Right lobe of liver (tissue), 6 donors: Measurements from ENCODE around the gene LRRC59. TPM values are rescaled to one million over a fixed set of nuclear protein-coding genes. Genes with fewer than 3 reads are reported as not detected.

ENCODE experiments used
- ATAC-seq, 4 donors: fragments of 200-7000 bp; cut with Tn5 transposase; one replicate each; pipeline ENCODE4 v1.9.1; 2020; ENCODE audit warnings: mild to moderate bottlenecking in 4 of 4, moderate library complexity in 4 of 4
- DNase-seq, 3 donors: peaks; one replicate each; pipeline ENCODE4 v3.0.0-alpha.2; 2020
- H3K27ac ChIP-seq, 3 donors: fragments of 200-600 bp; one replicate each; pipeline ENCODE4 v1.8.0; 2022
- H3K27me3 ChIP-seq, 2 donors: fragments of 200-600 bp; one replicate each; pipeline ENCODE4 v1.8.0; 2022
- H3K36me3 ChIP-seq, 4 donors: fragments of 200-600 bp; sonication (generic) in 1 of 4; one replicate each; pipeline versions ENCODE4 v1.5.1 to v1.8.0; 2017 to 2022; ENCODE audit warnings: control low read depth in 1 of 4
- H3K4me1 ChIP-seq, 4 donors: fragments of 200-600 bp; sonication (generic) in 1 of 4; one replicate each; pipeline versions ENCODE4 v1.5.1 to v1.8.0; 2017 to 2022; ENCODE audit warnings: control low read depth in 1 of 4
- H3K4me3 ChIP-seq, 3 donors: fragments of 200-600 bp; one replicate each; pipeline ENCODE4 v1.8.0; 2022
- H3K9me3 ChIP-seq, 4 donors: fragments of 200-600 bp; sonication (generic) in 1 of 4; one replicate each; pipeline versions ENCODE4 v1.5.1 to v1.8.0; 2017 to 2022; ENCODE audit warnings: control low read depth in 1 of 4
- POLR2A ChIP-seq: fragments of 450-650 bp; IDR thresholded peaks from one replicate; pipeline ENCODE4 v1.6.1; 2017; ENCODE audit warnings: antibody characterized with exemption, mild to moderate bottlenecking
- WGBS: methylation state at CpG from one replicate; pipeline ENCODE4 v1.1.6; 2018; ENCODE audit warnings: low coverage, low lambda C conversion rate; ENCODE audit not compliant: insufficient coverage; ENCODE audit errors: missing lambda C conversion rate; 5-methylcytosine and 5-hydroxymethylcytosine counted together
- intact Hi-C, 2 donors: fragments of 100-400 bp; cut with DNase I; formaldehyde crosslinking; loops; one replicate each; pipeline versions ENCODE4 v1.11.2 to v1.14.1; 2022
- total RNA-seq, 6 experiments: library from RNA; depleted of rRNA in 2 of 6; stranded (reverse); fragments of >200 nt in 2 of 6; fragmentation: NEBNext Ultra II Directional in 3 of 6; extraction: Animal tissue kit (Norgen Biotek cat#: 25700) in 3 of 6; gene quantifications; one replicate each; pipeline versions ENCODE4 v1.1.0 to v1.2.4, GENCODE V29; 2016 to 2023
- TF ChIP-seq, protein P1 (sequence below), 4 donors: fragments of 200-600 bp in 3 of 4; fragments of 450-650 bp in 1 of 4; IDR thresholded peaks; one replicate each; pipeline versions ENCODE4 v1.5.1 to v1.8.0; 2016 to 2022; ENCODE audit warnings: antibody characterized with exemption in 4 of 4, mild to moderate bottlenecking in 2 of 4
- donor health status: DM: no; HTN: yes; CAD: no.
- donor health status: DM: no; HTN: no; CAD: no.
- donor health status: DM: no; HTN: no; CAD: no.
- donor health status: DM: no; HTN: yes; CAD: no.
- donor health status: DM: no; HTN: yes; CAD: no.

LRRC59 gene
- total RNA-seq, 6 experiments from 2014 or later: 36.0 to 125 (median 64.0) TPM

DNA sequence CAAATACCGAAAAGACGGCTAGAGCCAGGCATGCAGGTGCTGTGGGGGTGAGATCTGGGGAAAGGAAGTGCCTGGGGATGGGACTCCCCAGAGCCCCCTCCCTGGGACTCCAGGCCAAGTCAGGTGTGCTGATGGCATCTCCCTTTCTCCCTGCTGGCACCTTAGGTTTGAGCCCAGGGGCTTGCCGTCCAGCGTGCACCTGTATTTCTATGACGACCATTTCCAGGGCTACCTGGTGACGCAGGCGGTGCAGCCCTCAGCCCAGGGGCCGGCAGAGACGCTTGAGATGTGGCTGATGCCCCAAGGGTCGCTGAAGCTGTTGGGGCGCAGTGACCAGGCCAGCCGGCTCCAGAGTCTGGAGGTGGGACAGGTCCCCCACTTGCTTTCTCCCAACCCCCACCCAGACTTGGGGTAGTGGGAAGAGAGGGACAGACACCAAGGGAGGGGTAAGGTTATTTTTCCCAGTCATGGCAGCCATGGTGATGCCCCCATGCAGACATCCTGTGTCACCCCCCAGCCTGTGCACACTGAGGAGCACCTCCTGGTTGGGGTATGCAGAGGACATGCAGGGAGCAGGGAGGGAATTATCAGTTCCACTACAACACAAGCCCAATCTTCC is 40.3 kb downstream of the LRRC59 start:
- ATAC-seq: no peak
- peaks cover 0 to 9% (median 0%) of the 10 kb centered on the region in 4 donors for H3K4me1 ChIP-seq
- H3K4me3 ChIP-seq: no peak overlapping the region
- DNase-seq: peak in 2 of 3 donors; percentile 37 to 42
- intact Hi-C loops: loop anchor here in 1 of 2 donors (10.0 kb wide), 1 partner anchor 128 kb away; no protein-coding TSS in a partner anchor
- peaks cover 0 to 14% (median 4%) of the 10 kb centered on the region in 4 donors for H3K36me3 ChIP-seq
- H3K27ac ChIP-seq: no peak overlapping the region
- WGBS: no CpG with 5 or more reads among the region's 12 CpGs
- no peaks in the 10 kb centered on the region for H3K9me3 ChIP-seq
- no peaks in the 10 kb centered on the region for H3K27me3 ChIP-seq
- TF ChIP-seq, protein P1, sequence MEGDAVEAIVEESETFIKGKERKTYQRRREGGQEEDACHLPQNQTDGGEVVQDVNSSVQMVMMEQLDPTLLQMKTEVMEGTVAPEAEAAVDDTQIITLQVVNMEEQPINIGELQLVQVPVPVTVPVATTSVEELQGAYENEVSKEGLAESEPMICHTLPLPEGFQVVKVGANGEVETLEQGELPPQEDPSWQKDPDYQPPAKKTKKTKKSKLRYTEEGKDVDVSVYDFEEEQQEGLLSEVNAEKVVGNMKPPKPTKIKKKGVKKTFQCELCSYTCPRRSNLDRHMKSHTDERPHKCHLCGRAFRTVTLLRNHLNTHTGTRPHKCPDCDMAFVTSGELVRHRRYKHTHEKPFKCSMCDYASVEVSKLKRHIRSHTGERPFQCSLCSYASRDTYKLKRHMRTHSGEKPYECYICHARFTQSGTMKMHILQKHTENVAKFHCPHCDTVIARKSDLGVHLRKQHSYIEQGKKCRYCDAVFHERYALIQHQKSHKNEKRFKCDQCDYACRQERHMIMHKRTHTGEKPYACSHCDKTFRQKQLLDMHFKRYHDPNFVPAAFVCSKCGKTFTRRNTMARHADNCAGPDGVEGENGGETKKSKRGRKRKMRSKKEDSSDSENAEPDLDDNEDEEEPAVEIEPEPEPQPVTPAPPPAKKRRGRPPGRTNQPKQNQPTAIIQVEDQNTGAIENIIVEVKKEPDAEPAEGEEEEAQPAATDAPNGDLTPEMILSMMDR (IDR thresholded peaks at IDR 0.05): no peak
- TF ChIP-seq POLR2A: no peak

DNA sequence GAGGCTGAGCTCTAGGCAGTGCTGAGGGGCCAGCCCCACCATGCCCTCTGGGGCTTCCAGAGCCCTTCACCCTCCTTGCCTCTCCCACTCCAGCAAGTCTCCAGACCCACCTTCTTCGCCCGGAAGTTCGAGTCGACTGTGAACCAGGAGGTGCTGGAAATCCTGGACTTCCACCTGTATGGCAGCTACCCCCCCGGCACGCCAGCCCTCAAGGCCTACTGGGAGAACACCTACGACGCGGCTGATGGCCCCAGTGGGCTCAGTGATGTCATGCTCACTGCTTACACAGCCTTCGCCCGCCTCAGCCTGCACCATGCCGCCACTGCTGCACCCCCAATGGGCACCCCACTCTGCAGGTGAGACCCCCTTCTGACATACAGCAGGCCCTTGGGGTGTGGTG is 40.9 kb downstream of the LRRC59 start:
- no peak for ATAC-seq
- Histone ChIP-seq H3K27me3 (no peaks in the 10 kb centered on the region), H3K27ac (no peak overlapping the region), H3K9me3 (no peaks in the 10 kb centered on the region), H3K4me3 (no peak overlapping the region), H3K36me3 (peaks cover 0 to 14% (median 4%) of the 10 kb centered on the region in 4 donors), H3K4me1 (peaks cover 0 to 9% (median 0%) of the 10 kb centered on the region in 4 donors)
- TF ChIP-seq, protein P1 (IDR thresholded peaks at IDR 0.05): no peak
- no peak for TF ChIP-seq POLR2A
- WGBS: 100% methylated on average over 1 of the region's 12 CpGs
- intact Hi-C loops: loop anchor here in 1 of 2 donors (10.0 kb wide), 1 partner anchor 128 kb away; no protein-coding TSS in a partner anchor
- DNase-seq: peak in 2 of 3 donors; percentile 41 to 45

DNA sequence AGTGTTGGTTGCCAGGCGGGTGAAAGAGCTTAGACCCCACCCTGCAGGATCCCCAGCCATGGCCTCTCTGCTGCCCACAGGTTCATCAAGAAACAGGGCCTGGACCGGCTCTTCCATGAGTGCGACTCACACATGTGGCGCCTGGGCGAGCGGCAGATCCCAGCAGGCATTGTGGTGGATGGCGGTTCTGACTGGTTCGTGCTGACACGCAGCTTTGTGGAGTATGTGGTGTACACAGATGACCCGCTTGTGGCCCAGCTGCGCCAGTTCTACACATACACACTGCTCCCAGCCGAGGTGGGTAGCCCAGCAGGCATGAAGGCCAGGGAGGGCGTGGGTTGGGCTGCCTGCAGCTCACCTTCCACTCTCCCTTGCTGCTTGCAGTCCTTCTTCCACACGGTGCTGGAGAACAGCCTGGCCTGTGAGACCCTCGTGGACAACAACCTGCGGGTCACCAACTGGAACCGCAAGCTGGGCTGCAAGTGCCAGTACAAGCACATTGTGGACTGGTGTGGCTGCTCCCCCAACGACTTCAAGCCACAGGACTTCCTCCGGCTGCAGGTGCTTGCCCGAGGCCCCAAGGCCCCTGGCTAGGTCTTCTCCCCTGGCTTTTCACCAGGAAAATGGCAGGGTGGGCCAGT is 41.5 kb downstream of the LRRC59 start:
- ATAC-seq (no peak), DNase-seq (peak in 1 of 3 donors; percentile 42)
- H3K27ac ChIP-seq: no peak overlapping the region
- intact Hi-C loops: loop anchor here in 1 of 2 donors (10.0 kb wide), 1 partner anchor 129 kb away; no protein-coding TSS in a partner anchor
- TF ChIP-seq, protein P1 (IDR thresholded peaks at IDR 0.05): no peak
- TF ChIP-seq POLR2A: no peak
- H3K4me3 ChIP-seq: no peak overlapping the region
- H3K4me1 ChIP-seq: peaks cover 0 to 9% (median 0%) of the 10 kb centered on the region in 4 donors
- H3K36me3 ChIP-seq: peaks cover 0 to 14% (median 4%) of the 10 kb centered on the region in 4 donors
- H3K9me3 ChIP-seq: no peaks in the 10 kb centered on the region
- no peaks in the 10 kb centered on the region for H3K27me3 ChIP-seq
- 100% methylated on average over 1 of the region's 20 CpGs for WGBS

DNA sequence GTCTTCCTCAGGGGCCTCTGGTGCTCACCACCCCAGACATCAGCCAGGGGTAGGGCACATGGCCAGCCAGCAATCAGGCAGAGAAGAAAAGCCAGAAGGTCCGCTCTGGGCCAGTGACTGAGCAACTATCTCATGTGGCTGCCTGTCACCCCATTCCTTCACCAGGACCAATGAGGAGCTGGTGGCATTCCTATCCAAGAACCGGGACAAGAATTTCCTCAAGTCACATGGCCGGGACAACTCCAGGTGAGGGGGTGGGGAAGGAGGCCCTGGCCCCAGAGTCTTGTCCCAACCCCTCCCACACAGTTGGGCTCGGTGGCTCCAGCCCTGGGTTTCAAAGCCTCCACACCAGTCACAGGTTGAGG is 42.0 kb downstream of the LRRC59 start:
- WGBS: 80% methylated on average over 1 of the region's 4 CpGs

More for the DNA sequence above, 42.0 kb downstream of the LRRC59 start:
- DNase-seq: peak in 1 of 3 donors; percentile 40
- no peak overlapping the region for H3K4me3 ChIP-seq
- H3K9me3 ChIP-seq: no peaks in the 10 kb centered on the region
- no peaks in the 10 kb centered on the region for H3K27me3 ChIP-seq
- peaks cover 0 to 9% (median 0%) of the 10 kb centered on the region in 4 donors for H3K4me1 ChIP-seq
- no peak for ATAC-seq
- TF ChIP-seq POLR2A: no peak
- TF ChIP-seq, protein P1 (IDR thresholded peaks at IDR 0.05): no peak
- intact Hi-C loops: loop anchor here in 1 of 2 donors (10.0 kb wide), 1 partner anchor 129 kb away; no protein-coding TSS in a partner anchor
- H3K27ac ChIP-seq: no peak overlapping the region
- peaks cover 0 to 14% (median 4%) of the 10 kb centered on the region in 4 donors for H3K36me3 ChIP-seq
